AG04450 (cell line): ENCODE results near the gene FNDC3B. TPM values are rescaled to one million over a fixed set of nuclear protein-coding genes. Genes with fewer than 3 reads are reported as not detected.

ENCODE experiments used
- CTCF ChIA-PET: fragments of 300-600, 350-600 bp; formaldehyde crosslinking; extraction: SDS; loops from one replicate; lab custom pipeline; 2022; ENCODE audit warnings: antibody characterized with exemption, inconsistent platforms; lab: Charles Lee
- POLR2A ChIA-PET: fragments of 350-600 bp; formaldehyde crosslinking; extraction: SDS; loops from one replicate; lab custom pipeline; 2021; ENCODE audit warnings: antibody characterized with exemption, inconsistent platforms; lab: Yijun Ruan, JAX
- DNase-seq: peaks from one replicate; pipeline ENCODE4 v3.0.0-alpha.2; 2011; ENCODE audit warnings: low read depth, low spot score
- H3K27ac ChIP-seq: one replicate; pipeline ENCODE4 v1.5.1; 2012; ENCODE audit warnings: low read depth, low read length, control low read depth
- H3K27me3 ChIP-seq: one replicate; pipeline ENCODE4 v1.6.0; 2012; ENCODE audit warnings: low read length; ENCODE audit not compliant: control insufficient read depth, insufficient read depth
- H3K4me3 ChIP-seq: 2 replicates; pipeline ENCODE4 v1.5.1; 2011; ENCODE audit warnings: mild to moderate bottlenecking, low read depth, low read length, control low read depth
- H3K9me3 ChIP-seq: 2 replicates; pipeline ENCODE4 v1.5.1; 2012; ENCODE audit warnings: low read length; ENCODE audit not compliant: control insufficient read depth, insufficient read depth
- CTCF ChIP-seq: IDR thresholded peaks from 2 replicates; pipeline ENCODE4 v1.5.1; 2011; ENCODE audit warnings: low read depth, low read length, control low read depth, inconsistent platforms
- polyA plus RNA-seq: library from polyadenylated mRNA; depleted of rRNA; stranded (reverse); fragments of >200 nt; gene quantifications from 2 replicates; pipeline ENCODE4 v1.2.3, GENCODE V29; 2011

Gene FNDC3B
- polyA plus RNA-seq, 1 experiment: 39.5 TPM

DNA sequence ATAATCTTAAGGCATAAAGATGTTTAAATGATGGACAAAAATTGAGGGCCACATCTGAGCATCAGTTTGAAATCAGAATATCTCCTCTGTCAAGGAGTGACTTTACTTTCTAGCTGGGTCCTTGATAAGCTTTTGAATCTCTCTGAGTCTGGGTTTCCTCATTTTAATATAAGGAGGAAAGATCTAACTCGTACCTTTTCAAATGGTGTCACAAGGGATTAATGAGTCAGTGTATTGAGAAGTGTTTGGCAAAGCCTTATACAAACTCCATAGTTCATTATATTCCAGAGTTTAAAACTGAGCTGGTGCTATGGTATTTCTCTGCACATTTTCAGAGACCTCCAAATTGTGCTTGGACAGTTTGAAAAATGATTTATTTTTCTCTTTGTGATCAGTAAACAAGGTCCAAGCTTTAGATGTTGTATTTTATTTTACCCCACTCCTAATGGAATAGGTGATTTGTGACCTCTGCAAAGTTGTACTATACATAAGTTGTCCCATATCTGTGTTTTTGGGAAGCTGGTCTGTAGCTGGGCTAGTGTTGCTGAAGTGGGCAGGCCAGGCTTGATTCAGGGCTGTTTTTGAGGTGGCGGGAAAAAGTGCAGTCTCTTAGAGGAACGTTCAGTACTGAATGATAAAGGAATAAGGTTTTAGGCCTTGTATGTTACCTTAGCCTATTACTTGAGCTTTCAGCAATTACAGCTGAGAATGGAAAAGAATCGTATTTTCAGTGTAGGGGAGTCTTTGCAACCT, 5.6 kb downstream of the FNDC3B start:
- CTCF ChIA-PET: interaction anchor here (0.5 to 1.4 kb wide), 2 partner anchors 288 to 480 kb away, joined by 3 to 4 read pairs; no protein-coding TSS in a partner anchor
- no peaks in the 10 kb centered on the region for H3K27me3 ChIP-seq
- H3K9me3 ChIP-seq: no peaks in the 10 kb centered on the region; the same call in 1 of the 2 replicates
- no peak for DNase-seq
- no peak for TF ChIP-seq CTCF
- POLR2A ChIA-PET: interaction anchor here (0.5 to 1.0 kb wide), 2 partner anchors 12 to 237 kb away, joined by 3 to 6 read pairs; no protein-coding TSS in a partner anchor
- H3K4me3 ChIP-seq: no peak overlapping the region
- no peak overlapping the region for H3K27ac ChIP-seq

GRCh38 chr3:172046268-172046915, 7.0 kb downstream of the FNDC3B start:
- CTCF ChIA-PET: interaction anchor here (1.2 kb wide), 1 partner anchor 295 kb away, joined by 3 read pairs; no protein-coding TSS in a partner anchor
- H3K4me3 ChIP-seq: no peak overlapping the region
- TF ChIP-seq CTCF: no peak
- no peak overlapping the region for H3K27ac ChIP-seq
- POLR2A ChIA-PET: interaction anchor here (0.7 kb wide), 1 partner anchor 282 kb away, joined by 3 read pairs; no protein-coding TSS in a partner anchor
- DNase-seq: no peak
- H3K9me3 ChIP-seq: no peaks in the 10 kb centered on the region
- no peaks in the 10 kb centered on the region for H3K27me3 ChIP-seq

- no peak for DNase-seq
- ChIA-PET POLR2A (no interaction called here), CTCF (interaction anchor here (0.5 kb wide), 1 partner anchor 10 kb away, joined by 3 read pairs; no protein-coding TSS in a partner anchor)
- H3K27me3 ChIP-seq: no peaks in the 10 kb centered on the region
- no peak overlapping the region for H3K27ac ChIP-seq
- H3K4me3 ChIP-seq: no peak overlapping the region
- H3K9me3 ChIP-seq: no peaks in the 10 kb centered on the region
- no peak for TF ChIP-seq CTCF
Observed at GRCh38 chr3:172047567-172048115, 8.3 kb downstream of the FNDC3B start.

DNA sequence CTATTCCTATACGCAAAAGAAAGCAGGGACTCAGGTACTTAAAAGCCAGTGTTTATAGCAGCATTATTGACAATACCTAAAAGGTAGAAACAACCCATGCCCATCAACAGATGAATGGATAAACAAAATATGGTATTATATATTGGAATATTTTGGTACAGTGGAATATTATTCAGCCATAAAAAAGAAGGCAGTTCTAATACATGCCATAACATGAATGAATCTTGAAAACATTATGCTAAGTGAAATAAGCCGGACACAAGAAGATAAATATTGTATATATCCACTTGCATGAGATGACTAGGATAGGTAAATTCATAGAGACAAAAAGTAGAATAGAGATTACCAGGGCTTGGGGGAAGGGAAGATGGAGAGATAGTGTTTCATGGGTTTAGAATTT, 9.2 kb downstream of the FNDC3B start:
- no peak for TF ChIP-seq CTCF
- no peak overlapping the region for H3K27ac ChIP-seq

More for the DNA sequence above, 9.2 kb downstream of the FNDC3B start:
- ChIA-PET POLR2A (no interaction called here), CTCF (no interaction called here)
- no peaks in the 10 kb centered on the region for H3K27me3 ChIP-seq
- no peak overlapping the region for H3K4me3 ChIP-seq
- DNase-seq: no peak
- no peaks in the 10 kb centered on the region for H3K9me3 ChIP-seq
